Psoas muscle (tissue), 8 donors: ENCODE data around the gene GRIP2. TPM values are rescaled to one million over a fixed set of nuclear protein-coding genes. Genes with fewer than 3 reads are reported as not detected.

ENCODE experiments used
- ATAC-seq, 4 donors: fragments of 200-7000 bp; cut with Tn5 transposase; one replicate each; pipeline ENCODE4 v1.9.1; 2020; ENCODE audit warnings: moderate library complexity in 3 of 4, mild to moderate bottlenecking in 2 of 4
- DNase-seq, 2 donors: peaks; one replicate each; pipeline ENCODE4 v3.0.0-alpha.2; 2020
- H3K27ac ChIP-seq: fragments of 200-600 bp; one replicate; pipeline ENCODE4 v1.8.0; 2022
- H3K27me3 ChIP-seq, 3 donors: fragments of 200-600 bp in 1 of 3; one replicate each; pipeline versions ENCODE4 v1.6.1 to v1.8.0; 2013 to 2022; ENCODE audit warnings: low read length in 2 of 3, mild to moderate bottlenecking in 2 of 3, moderate library complexity in 1 of 3; ENCODE audit not compliant: insufficient read depth in 3 of 3
- H3K36me3 ChIP-seq, 2 donors: fragments of 200-600 bp in 1 of 2; one replicate each; pipeline versions ENCODE4 v1.6.1 to v1.8.0; 2013 to 2022; ENCODE audit warnings: low read depth in 1 of 2, mild to moderate bottlenecking in 1 of 2, moderate library complexity in 1 of 2; ENCODE audit not compliant: insufficient read depth in 1 of 2
- H3K4me1 ChIP-seq: fragments of 200-600 bp; one replicate; pipeline ENCODE4 v1.8.0; 2022
- H3K4me3 ChIP-seq: fragments of 200-600 bp; one replicate; pipeline ENCODE4 v1.8.0; 2022; ENCODE audit warnings: mild to moderate bottlenecking
- H3K9me3 ChIP-seq: fragments of 200-600 bp; one replicate; pipeline ENCODE4 v1.8.0; 2022
- WGBS, 3 donors: extraction: QIAGEN DNeasy Blood & Tissue Kit; methylation state at CpG; one replicate each; pipeline versions ENCODE4 v1.1.6 to v1.1.7; 2013; 5-methylcytosine and 5-hydroxymethylcytosine counted together
- intact Hi-C, 2 donors: fragments of 100-400 bp; cut with DNase I; formaldehyde crosslinking; loops; one replicate each; pipeline versions ENCODE4 v1.11.0 to v1.14.2; 2022
- polyA plus RNA-seq, 3 donors: library from polyadenylated mRNA; stranded (reverse); fragments of 200-250 nt; gene quantifications; one replicate each; pipeline ENCODE4 v1.2.3, GENCODE V29; 2013
- total RNA-seq, 4 donors: library from RNA; stranded (reverse); fragmentation: NEBNext Ultra II Directional in 2 of 4; extraction: Animal tissue kit (Norgen Biotek cat#: 25700) in 2 of 4; gene quantifications; one replicate each; pipeline versions ENCODE4 v1.2.1 to v1.2.4, GENCODE V29; 2021 to 2023
- TF ChIP-seq, protein P1 (sequence below): fragments of 200-600 bp; IDR thresholded peaks from one replicate; pipeline ENCODE4 v1.8.0; 2022; ENCODE audit warnings: antibody characterized with exemption
- donor health status: healthy with polysubstance abuse.
- donor health status: DM: no; HTN: no; CAD: no; lungs with moderate emphysema.
- donor health status: Bipolar disorder and iron deficiency.
- donor health status: healthy.
- donor health status: DM: yes; HTN: yes; CAD: no.
- donor health status: DM: no; HTN: no; CAD: no.
- donor health status: DM: no; HTN: no; CAD: no.
- donor health status: DM: yes; HTN: yes; CAD: no.

The GRIP2 gene
- total and polyA plus RNA-seq, 7 donors = 2.2 to 37.4 (median 24.9) TPM

DNA sequence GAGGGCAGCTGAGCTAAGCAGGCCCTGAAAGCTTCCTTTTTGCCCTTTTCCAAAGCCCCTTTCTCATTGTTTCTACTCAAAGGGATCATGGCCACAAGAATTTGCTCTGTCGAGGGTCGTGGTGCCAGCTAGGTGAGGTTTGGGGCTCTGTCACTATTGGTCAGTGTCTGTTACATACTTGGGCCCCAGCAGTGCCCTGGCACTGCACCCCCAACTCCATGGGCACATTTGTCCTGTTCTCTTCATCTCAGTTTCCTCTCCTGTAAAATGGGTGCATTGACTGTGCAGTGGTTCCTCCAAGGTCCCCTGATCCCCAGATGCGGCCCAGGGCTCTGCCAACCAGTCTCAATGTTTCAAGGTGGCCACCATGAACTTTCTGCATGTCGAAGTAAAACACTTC, 75.6 kb downstream of the GRIP2 start:
- intact Hi-C loops = loop anchor here in 1 of 2 donors (2.0 to 10.0 kb wide), 2 partner anchors 202 to 570 kb away; no protein-coding TSS in a partner anchor
- TF ChIP-seq, protein P1, sequence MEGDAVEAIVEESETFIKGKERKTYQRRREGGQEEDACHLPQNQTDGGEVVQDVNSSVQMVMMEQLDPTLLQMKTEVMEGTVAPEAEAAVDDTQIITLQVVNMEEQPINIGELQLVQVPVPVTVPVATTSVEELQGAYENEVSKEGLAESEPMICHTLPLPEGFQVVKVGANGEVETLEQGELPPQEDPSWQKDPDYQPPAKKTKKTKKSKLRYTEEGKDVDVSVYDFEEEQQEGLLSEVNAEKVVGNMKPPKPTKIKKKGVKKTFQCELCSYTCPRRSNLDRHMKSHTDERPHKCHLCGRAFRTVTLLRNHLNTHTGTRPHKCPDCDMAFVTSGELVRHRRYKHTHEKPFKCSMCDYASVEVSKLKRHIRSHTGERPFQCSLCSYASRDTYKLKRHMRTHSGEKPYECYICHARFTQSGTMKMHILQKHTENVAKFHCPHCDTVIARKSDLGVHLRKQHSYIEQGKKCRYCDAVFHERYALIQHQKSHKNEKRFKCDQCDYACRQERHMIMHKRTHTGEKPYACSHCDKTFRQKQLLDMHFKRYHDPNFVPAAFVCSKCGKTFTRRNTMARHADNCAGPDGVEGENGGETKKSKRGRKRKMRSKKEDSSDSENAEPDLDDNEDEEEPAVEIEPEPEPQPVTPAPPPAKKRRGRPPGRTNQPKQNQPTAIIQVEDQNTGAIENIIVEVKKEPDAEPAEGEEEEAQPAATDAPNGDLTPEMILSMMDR = no peak
- Histone ChIP-seq H3K4me1 (peaks cover 20% of the 10 kb centered on the region), H3K4me3 (no peak overlapping the region), H3K36me3 (peaks cover 0 to 89% of the 10 kb centered on the region in 2 donors), H3K27ac (no peak overlapping the region), H3K27me3 (no peaks in the 10 kb centered on the region), H3K9me3 (no peaks in the 10 kb centered on the region)
- DNase-seq (no peak), ATAC-seq (no peak)
- WGBS, 3 donors = 94 to 99% (median 95%) methylated on average over 4 of the region's 4 CpGs

- Histone ChIP-seq H3K36me3 (peaks cover 0 to 89% of the 10 kb centered on the region in 2 donors), H3K27ac (no peak overlapping the region), H3K27me3 (no peaks in the 10 kb centered on the region)
Measured at GRCh38 chr3:14464141-14464465, 76.0 kb downstream of the GRIP2 start.

GRCh38 chr3:14463330-14464140, 76.6 kb downstream of the GRIP2 start:
- Histone ChIP-seq H3K27ac (no peak overlapping the region), H3K4me3 (no peak overlapping the region), H3K27me3 (no peaks in the 10 kb centered on the region), H3K4me1 (peaks cover 20% of the 10 kb centered on the region), H3K36me3 (peaks cover 0 to 85% of the 10 kb centered on the region in 2 donors), H3K9me3 (no peaks in the 10 kb centered on the region)
- intact Hi-C loops = loop anchor here in 1 of 2 donors (2.0 to 10.0 kb wide), 2 partner anchors 201 to 569 kb away; no protein-coding TSS in a partner anchor
- DNase-seq (no peak), ATAC-seq (no peak)
- TF ChIP-seq, protein P1 = no peak
- WGBS, 3 donors = 84 to 92% (median 91%) methylated on average over 26 of the region's 26 CpGs

More at GRCh38 chr3:14464141-14464465, 76.0 kb downstream of the GRIP2 start:
- TF ChIP-seq, protein P1 = no peak
- no peak for DNase-seq
- ATAC-seq = no peak
- Histone ChIP-seq H3K9me3 (no peaks in the 10 kb centered on the region), H3K4me1 (peaks cover 20% of the 10 kb centered on the region), H3K4me3 (no peak overlapping the region)
- intact Hi-C loops = loop anchor here in 1 of 2 donors (2.0 to 10.0 kb wide), 2 partner anchors 201 to 569 kb away; no protein-coding TSS in a partner anchor
- 87 to 100% (median 94%) methylated on average over 5 of the region's 5 CpGs for WGBS, 3 donors

DNA sequence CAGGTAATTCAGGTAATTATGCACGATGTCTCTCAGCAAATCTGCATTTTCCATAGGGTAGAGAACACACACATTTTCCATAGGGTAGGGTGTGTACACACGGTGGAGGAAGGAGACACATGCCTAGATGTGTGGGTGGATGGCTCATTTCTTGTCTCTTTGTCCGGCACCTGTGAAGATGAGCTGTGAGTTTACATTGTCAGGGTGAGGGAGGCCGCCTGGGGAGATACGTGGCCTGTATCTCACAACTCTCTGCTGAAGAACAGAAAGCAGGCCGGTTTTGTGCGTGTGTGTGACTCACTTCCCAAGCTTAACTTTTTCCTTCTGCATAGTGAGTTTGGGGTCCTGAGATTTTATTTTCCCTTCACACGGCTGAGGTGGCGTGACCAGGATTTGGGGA, 77.4 kb downstream of the GRIP2 start:
- ATAC-seq = no peak
- Histone ChIP-seq H3K9me3 (no peaks in the 10 kb centered on the region), H3K27ac (no peak overlapping the region), H3K4me3 (no peak overlapping the region), H3K4me1 (peaks cover 21% of the 10 kb centered on the region), H3K36me3 (peaks cover 0 to 91% of the 10 kb centered on the region in 2 donors), H3K27me3 (no peaks in the 10 kb centered on the region)
- 94 to 97% (median 96%) methylated on average over 9 of the region's 9 CpGs for WGBS, 3 donors
- no peak for DNase-seq
- intact Hi-C loops = loop anchor here in 1 of 2 donors (10.0 kb wide), 1 partner anchor 568 kb away; no protein-coding TSS in a partner anchor
- TF ChIP-seq, protein P1 = no peak
